HTR-8/SVneo (cell line): ENCODE measurements around the gene MATCAP1.

Experiments used
- DNase-seq: peaks from one replicate; pipeline ENCODE4 v3.0.0; 2011; ENCODE audit warnings: low spot score, mixed read lengths; ENCODE audit not compliant: insufficient read length
- FAIRE-seq: peaks from 2 replicates; lab custom pipeline; 2011; peaks lifted over from hg19 to GRCh38; lab: Jason Lieb, UNC

Gene MATCAP1

DNA sequence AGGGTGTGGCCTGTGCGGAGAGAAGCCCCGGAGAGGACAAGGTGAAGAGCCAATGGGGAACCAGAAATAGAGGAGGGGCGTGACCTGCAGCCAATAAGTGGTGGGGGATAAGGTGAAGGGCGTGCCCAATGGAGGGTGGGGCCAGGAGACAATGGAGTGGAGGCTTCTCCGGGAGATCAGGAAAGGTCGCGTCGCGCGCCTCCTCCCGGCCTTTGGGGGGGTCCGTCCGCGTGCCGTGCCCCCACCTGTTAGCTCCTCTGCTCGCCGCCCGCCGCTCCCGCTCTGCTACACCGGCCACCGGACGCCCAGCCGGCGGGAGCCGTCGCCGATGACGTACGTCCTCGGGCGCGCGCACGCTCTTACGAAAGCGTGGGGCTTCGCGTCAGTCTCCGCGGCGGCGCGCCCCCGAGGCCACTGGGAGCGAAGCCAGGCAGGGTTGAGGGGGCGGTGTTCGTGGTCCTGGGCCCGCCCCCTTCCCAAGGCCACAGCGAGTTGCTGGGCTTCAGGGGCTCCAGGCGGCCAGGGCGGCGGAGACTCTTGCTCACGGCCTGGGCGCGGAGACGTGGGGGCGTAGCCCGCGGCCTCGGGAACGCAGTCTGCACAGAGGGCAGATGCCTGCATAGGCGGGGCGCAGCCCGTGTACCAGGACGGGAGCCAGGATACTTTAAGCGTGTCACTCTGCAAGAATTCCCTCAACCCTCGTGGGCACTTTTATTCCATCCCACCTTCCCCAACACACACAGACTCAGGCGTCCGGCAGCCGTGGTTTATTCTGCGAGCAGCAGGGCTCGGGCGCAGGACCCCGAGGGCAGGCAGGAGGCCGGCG is at the start of gene MATCAP1:
Gene MATCAP1 (minus strand): TSS at position 337 of the 826 bp plus-strand sequence. CDS start 3,353 bp downstream, outside the sequence.
- FAIRE-seq = peak; percentile 99

DNA sequence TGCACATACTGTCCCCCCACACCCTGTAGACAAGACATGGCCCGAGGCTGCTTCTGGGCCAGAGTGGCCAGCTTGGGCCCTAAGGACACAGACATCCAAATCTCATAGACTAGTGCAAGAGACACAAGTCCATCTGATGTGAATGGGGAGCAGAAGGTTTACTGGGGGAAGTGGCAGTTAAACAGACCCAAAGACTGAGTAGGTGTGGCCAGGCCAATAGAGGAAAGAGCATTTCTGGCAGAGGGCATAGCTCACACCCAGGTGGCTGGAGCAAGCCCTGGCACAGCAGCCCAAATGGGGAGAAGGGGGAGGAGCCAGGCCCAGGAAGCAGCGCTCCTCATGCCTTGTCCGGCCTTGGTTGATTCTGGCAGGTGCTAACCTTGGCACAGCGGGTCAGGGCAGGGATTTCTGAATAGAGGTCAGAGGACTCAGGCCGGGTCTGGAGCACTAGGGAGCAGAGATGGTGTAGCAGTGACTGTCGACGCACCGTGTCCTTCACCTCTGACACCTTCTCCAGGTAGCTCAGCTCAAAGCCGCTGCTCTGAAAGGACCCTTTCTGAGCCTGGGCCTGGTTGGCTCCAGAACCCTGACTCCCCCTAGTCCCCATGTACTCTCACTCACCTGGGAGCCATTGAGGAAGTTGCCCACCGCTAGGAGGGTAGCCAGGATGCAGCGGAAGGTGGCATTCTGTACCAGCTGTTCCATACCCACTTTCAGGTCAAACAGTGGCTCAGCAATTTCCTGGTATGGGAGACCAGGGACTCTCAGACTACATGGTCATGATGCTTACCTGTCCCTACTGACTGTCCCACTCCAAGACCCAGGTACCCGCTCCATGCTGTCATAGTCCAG is 47.3 kb upstream of the MATCAP1 start:
- FAIRE-seq = no peak
- DNase-seq = no peak

More for the DNA sequence above, at the start of gene MATCAP1:
- DNase-seq = peak; percentile 99

DNA sequence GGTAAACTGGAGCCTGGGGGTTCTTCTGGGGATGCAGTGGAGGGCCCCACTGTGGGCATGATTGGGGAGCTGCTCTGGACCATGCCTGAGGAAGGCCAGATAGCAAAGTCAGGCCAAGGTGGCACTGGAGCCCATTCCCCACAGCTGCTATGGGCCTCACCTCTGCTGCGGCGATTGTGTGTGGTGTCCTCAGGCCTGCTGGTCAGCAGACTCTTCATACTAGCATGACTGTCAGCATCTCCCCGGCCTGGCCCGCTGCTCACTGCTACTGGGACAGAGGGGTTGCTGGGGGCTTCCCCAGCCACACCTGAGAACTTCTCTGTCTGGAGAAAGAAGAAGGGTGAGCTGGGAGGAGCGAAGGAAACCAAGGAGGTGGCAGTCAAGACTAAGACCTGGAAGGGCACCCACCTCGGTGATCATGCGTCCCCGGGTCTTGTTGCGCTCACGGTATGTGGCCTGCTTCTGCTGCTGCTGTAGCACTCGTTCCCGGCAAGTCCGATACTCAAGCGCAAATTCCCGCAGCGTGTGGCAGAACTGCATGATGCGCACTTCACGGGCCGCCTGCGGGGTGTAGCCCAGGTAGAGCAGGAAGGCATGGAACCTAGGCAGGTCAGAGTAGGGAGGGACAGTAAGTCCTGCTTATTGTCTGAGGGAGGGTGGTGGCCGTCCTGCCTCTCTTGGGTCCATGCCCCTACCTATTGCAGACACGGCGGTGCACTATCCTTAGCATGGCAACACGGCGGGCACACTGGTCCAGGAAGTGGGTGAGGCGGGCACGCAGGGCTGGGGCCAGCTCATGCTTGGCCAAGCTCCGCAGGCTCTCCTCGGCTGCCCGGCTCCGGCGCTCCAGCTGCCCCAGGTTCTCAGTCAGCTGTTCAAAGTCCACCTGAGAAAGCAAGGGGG is 46.4 kb upstream of the MATCAP1 start:
- DNase-seq (no peak), FAIRE-seq (no peak)

DNA sequence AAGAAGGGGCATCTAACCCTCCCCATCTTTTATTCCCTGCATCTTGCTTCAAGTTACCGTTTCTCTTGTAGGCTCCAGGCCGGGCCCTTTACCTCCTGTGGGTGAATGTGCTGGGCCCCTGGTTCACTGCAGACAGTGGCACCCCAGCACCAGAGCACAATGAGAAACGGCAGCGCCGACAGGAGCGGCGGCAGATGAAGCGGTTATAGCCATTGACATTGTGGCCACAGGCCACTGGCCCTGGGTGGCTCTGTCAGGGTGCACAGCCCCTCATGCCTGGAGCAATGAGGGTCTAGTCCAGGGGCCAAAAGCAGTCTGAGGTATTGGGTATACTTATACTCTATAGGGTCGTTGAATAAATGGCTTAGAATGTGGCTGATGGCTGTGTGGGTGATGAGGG is 45.1 kb upstream of the MATCAP1 start:
- DNase-seq = no peak
- no peak for FAIRE-seq

DNA sequence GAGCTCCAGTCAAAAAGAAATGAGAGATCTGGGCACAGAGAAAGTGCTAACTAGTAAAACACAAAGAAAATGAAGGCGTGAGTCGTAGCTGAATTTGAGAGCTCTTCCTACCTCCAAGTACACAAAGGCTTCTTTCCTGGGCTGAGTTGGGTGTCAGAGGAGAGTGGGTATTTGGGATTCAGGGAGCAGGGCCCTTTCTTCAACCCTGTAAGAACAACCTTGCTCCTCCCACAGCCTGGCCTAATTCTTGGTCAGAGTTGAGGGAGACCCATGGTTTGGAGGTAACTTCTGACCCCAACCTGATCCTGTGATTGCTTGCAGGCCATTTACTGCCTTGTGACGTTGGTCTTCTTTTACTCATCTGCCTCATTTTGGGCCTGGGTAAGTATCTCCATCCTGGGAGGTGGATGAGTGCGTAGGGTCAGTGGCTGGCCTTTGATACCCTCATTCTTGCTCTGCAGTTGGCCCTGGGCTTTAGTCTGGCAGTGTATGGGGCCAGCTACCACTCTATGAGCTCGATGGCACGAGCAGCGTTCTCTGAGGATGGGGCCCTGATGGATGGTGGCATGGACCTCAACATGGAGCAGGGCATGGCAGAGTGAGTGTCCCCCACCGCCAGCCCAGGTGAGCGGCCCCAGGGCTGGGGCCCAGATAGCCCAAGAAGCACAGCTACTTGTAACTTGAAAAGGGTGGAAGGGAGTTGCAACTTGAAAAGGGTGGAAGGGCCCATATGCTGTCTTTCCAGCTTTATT is 44.4 kb upstream of the MATCAP1 start:
- DNase-seq (no peak), FAIRE-seq (peak; percentile 28)

DNA sequence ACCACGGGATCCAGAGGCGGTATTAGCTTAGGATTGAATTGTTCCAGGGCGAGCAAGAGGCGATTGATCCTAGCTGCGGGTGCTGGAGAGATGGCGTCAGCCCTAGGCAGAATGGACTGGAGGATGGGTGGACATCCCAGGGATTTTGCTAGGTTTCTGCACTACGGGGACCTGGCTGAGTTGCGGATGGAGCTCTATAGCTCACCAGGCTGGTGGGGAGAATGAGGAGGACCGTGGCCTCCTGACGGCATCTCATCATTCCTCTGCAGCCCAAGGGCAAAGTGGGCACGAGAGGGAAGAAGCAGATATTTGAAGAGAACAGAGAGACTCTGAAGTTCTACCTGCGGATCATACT is 43.8 kb upstream of the MATCAP1 start:
- FAIRE-seq (no peak), DNase-seq (no peak)

DNA sequence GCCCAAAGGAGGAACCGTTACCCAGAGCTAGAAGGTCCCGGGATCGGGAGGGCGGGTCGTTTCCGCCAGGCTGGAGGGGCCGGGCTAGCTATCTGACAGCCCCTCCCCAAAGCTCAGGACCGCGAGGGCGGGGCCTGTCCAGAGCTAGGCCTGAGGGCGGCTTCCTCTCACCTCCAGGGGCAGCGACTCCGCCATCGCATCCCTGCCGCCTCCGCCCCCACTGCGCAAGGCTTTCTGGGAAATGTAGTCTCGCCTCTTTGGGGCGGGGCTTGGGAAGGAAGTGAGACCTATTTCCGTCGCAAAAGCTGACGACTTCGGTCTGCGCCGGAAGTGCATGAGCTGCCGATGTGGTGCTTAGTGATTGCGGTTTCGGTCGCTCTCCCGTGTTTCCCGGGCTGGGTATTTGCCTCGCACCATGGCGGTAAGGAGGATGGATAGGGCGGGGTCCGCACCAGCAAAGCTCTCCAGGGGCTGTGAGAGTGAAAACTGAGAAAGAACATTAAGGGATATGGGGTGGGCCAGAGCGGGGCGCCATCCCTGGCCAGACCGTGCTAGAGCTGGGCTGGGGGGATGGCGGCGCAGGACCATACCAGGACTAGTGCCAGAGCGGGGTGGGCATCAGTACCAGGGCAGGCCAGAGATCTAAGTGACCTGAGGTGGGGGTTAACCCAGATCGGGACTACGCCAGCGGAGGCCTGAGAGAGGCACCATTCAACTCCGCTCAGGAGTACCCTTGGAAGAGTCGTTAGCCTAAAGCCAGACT is 43.2 kb upstream of the MATCAP1 start, which contains the start of gene TMEM208:
Gene TMEM208 (plus strand): TSS at position 327 of the 763 bp plus-strand sequence. CDS start 89 bp downstream, at position 416.
- FAIRE-seq (peak; percentile 99), DNase-seq (peak; percentile 98)

DNA sequence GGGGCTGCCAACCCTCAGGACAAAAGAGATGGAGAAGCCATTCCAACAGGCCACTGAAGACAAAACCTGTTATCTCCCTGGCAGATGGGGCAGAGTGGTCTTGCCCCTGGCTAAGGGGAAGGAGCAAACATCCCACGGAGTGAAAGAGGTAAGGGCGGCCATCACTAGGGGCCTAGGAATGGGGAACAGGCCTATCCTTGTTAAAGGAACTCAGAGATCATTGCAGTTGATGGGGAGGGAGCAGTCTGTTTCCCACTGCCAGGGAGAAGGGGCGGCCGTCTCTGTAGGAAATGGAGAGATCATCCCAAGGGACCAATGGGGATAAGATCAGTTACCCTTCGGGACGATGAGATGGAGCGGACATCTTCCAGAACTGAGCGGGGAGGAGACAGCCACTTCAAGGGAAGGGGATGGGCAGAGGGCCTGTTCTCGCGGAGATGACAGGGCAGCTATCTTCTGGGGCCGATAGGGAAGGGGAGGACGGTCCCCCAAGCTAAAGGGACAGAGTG is 42.6 kb upstream of the MATCAP1 start:
- no peak for DNase-seq
- FAIRE-seq = peak; percentile 51

DNA sequence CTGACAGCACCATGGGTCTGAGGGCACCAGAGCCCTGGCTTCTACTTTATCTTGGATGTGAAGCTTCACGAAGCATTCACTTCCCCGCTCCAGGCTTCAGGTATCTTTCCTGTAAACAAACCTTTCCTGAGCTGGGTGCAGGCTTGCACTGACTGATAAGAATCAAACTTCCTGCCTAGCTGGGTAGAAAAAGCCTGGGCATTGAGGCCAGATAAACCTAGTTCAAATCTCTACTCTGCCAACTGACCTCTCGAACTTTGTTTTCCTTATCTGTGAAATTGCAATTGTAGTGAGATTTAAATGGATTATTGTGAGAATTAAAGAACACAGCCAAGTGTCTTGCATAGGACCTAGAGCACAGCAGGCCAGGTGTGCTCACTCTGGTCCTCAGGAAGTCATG is 40.2 kb upstream of the MATCAP1 start:
- DNase-seq (no peak), FAIRE-seq (no peak)

DNA sequence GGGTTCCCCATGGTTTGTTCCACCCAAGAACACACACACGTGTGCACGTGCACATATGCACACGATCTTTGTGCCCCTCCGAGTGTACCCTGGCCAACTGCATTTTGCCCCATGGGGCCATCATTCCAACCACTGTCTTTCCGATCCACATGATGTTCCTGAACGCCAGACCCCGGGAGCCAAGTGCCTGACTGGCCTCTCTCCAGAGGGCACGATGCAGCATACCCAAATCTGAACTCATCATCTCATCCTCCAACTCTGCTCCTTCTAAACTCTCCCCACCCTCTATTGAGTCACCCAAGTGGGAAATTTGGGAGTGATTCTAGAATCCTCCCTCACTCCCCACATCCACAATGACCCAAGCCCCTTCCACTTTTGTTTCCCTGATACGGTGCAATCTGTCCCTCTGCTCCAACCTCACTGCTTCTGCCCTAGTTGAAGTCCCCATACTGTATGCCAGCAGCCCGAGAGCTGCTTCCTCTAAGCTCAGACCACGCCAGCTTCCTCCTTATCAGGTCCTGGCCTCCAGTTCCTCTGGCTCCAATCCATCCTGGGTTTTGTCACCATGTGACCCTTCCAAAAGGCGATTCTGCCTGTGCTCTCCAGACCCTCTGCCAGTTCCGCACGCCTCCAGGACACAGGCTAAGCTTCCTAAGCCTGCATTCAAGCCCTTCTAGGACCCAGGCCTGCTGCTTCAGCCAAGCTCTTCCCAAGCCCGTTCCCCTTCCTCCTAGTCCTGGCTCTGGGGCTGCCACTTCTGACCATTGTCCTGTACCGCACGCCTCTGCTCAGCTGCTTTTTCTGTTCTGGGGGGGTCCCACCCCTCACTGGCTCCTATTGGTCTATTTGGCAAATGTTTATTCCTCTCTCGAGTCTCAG is 33.1 kb upstream of the MATCAP1 start:
- FAIRE-seq (peak; percentile 42), DNase-seq (no peak)

DNA sequence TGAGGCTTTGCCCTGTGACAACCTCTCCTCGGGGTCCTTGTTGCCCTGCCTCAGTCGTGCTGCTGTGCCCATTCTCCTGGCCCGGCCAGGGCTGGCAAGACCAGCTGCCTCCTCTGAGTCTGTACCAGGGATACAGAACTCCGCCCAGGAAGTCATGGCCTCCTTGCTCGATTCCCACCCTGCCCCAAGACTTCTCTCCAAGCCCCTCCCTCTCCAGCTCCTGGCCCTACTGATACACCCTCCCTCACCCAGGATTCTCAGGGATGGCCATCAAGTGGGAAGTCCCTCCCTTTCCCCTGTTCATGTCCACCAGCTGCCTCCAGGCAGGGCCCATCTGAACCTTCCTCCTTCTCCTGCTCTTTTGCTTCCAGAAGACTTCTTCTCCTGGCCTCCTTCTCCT is 31.9 kb upstream of the MATCAP1 start:
- FAIRE-seq = no peak

DNA sequence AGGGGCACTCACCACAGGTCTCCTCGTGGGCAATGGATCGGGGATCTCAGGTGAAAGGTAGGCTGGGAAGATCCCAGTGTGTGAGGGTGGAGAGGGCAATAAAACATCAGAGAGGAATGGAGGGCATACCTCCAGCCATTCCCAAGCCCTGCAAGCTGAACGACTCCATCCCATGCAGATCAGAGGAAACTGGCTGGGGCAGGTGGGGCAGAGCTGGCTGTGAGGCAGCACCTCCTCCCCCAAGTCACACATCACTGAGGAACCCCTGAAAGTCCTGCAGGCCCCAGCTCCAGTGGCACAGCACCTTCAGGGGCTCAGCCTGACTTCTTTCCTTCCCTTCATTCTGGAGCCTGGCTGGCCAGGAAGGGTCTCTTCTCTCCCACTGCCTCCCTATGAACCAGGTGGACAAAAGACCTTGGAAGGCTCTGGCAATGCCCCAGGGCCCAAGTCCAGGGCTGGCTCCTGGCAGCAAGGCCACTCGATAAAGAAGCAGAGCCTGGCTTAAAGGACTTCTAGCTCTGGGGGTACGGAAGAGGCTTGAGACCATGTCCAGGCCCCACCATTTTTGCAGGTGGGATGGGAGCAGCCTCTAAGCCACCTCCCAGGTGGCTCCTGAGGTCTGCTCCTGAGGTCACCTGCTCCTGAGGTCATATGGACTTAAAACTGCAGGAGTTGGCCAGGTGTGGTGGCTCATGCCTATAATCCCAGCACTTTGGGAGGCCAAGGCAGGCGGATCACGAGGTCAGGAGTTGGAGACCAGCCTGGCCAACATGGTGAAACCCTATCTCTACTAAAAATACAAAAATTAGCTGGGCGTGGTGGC is 29.6 kb upstream of the MATCAP1 start:
- FAIRE-seq = no peak
- no peak for DNase-seq

More for the DNA sequence above, 31.9 kb upstream of the MATCAP1 start:
- DNase-seq = no peak

DNA sequence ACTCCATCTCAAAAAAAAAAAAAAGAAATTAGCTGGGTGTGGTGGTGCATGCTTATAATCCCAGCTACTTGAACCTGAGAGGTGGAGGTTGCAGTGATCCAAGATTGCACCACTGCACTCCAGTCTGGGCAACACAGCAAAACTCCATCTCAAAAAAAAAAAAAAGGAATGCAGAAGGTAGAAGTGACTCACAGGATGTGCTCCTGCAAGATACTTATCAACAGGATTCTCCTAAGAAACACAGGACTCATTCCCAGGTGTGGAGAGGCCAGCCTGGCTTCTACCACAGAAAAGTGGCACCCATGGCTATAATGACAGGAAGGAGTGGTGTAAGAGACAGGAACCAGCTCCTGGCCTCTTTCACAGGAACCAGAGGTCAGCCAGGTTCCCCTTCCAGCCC is 29.0 kb upstream of the MATCAP1 start:
- FAIRE-seq (no peak), DNase-seq (no peak)

DNA sequence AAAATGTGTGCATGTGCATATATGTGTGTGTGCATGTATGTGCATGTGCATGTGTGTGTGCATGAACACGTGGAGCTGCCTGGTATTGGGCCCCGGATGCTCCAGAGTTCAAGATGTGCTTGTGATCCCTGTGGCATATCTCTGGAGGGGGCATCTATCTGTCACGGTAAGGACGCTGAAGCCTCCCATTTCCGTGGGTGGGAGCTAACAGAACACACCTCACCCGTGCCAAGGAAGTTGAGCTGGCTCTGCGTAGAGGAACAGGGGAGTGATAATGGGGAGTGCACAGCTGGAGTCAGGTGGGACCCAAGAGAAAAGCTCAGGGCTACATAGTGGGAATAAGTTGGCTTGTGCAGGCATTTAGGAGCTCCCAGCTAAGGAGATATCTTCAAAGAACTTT is 27.9 kb upstream of the MATCAP1 start:
- no peak for DNase-seq
- peak; percentile 70 for FAIRE-seq

DNA sequence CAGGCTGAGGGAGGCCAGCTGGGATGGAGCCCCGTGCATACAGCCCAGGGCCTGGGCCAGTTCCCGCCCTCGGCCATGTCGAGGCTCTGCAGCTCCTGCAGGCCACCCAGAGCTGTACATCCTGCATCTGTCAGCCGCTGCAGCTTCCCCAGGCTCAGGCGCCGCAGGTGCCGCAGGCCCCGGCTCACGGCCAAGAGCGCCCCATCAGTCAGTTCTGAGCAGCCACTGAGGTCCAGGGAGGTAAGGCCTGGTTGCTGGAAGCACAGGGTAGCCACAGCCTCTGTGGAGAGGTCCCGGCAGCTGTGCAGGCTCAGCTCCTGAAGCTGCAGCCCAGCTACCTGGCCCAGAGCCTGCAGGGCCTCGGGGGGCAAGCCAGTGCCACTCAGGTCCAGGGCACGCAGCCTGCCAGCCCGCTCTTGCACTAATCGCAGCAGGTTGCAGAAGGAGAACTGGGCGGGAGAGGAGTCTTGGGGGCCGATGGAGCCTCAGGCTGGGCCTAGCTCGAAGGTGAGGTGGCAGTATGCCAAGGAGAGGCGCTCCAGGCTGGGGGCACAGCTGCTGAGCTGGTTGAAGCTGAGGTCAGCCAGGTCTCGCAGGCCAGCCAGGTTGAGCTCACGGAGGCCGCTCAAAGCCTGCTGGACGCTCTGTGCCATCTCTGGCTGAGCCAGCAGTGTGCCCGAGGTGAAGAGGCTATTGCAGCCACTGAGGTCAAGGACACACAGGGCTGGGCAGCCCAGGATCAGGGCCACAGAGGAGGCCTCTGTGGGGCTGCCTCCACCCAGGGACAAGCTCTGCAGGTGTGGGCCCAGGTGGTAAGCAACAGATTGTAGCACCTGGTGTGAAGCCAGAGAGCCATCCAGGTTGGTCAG is 26.5 kb upstream of the MATCAP1 start:
- no peak for FAIRE-seq

DNA sequence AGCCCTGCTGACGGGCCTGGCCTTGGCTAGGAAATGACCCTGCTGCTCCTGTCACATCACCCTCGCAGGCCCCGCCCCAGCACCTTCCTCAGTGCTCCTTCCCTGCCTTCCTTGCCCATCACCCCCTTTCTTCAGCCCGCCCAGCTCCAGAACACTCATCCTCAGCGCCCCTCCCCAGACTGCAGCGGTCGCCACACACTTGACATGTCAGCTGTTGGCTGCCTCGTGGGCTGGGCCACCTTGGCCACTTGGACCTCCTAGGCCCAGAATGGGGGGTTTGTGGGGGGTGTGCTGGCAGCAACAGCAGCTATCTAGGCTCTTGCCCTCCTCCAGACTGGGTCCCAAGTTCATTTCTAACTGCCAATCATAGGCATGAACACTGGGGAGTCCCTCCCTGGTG is 25.8 kb upstream of the MATCAP1 start:
- DNase-seq (no peak), FAIRE-seq (no peak)

More for the DNA sequence above, 26.5 kb upstream of the MATCAP1 start:
- DNase-seq = no peak
